Activated gamma-delta T cell treated with Interleukin-2 at 50 U/mL for 16 hours (primary cell): ENCODE measurements around the gene ABCF2.

Source experiments
- DNase-seq: peaks from one replicate; pipeline ENCODE4 v3.0.0-alpha.2; 2020

Gene ABCF2

DNA sequence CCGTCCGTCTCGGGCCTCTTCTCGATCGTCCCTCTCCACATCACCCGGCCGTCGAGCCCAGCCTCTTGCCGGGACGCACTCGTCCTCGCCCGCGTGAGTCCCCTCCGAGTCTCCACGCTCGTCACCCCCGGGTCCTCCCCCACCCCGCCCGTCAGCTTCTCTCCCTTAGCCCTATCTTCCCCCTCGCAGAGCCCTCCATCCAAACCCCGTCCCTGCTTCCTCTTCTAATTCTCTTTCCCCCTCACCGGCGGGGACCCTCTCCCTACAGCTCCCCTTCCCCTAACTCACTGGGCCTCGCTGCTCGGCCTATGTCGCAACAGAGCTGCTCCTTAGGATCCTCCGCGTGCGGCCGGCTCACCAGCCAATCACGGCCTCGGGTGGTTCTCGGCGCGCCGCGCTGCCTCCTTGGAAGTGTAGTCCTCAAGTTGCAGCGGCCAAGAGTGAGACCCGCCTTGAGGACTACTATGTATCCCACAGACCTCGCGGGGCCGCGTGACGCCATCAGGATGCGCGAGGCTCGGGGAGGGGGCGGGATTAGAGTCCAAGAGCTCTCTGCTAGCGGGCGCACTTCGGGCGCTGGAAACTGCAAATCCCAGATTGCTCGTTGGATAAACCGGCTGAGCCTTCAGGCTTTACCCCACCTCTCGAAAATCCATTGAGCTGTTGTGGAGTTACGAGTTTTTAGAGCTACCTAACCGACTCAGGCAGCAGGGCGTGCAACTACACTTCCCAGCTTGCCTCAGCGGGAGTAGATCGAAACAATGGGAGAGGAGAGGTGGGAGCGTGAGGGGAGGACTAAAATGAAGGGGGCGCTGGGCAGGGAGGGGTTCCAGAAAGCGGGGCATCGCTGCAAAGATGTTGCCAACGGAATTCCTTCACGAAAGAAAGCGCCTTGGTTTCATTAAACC is at the start of gene ABCF2:
ABCF2 (minus strand) TSS at position 331 of the 908 bp plus-strand sequence. CDS start 747 bp downstream, outside the sequence.
- peak; percentile 97 for DNase-seq

DNA sequence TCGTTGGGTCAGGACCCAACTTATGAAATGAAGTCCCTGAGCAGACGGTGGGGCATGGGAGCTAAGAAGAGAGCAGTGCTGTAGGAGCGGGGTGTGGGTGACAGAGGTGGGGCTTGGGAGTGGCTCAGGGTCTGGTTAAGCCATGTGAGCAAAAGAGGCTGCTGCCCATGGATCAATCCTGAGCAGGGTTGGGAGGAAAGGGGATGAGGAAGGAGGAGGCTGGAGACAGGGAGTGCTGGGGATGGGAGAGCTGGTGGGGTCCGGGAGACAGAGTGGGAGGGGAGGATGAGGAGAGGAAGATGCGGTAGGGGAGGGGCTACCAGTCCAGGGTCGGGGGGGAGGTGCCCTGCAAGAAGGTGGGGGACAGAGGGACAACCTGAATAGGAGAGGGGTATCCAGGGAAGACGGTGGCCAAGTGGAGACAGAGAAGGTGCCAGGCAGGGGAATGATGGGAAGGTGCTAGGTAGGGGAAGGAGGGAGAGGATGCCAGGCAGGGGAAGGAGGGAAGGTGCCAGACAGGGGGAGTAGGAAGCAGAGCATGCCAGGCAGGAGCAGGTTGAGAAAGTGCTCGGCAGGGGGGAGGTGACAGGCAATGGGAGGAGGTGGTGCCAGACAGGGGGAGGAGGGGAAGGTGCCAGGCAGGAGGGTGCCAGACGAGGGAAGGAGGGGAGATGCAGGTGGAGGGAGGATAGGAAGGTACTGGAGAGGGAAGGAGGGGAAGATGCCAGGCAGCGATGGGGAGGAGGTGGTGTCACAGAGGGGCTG is 49.0 kb upstream of the ABCF2 start:
- DNase-seq, result peak; percentile 11

GRCh38 chr7:151274936-151275812 is 48.2 kb upstream of the ABCF2 start:
- DNase-seq, result no peak

DNA sequence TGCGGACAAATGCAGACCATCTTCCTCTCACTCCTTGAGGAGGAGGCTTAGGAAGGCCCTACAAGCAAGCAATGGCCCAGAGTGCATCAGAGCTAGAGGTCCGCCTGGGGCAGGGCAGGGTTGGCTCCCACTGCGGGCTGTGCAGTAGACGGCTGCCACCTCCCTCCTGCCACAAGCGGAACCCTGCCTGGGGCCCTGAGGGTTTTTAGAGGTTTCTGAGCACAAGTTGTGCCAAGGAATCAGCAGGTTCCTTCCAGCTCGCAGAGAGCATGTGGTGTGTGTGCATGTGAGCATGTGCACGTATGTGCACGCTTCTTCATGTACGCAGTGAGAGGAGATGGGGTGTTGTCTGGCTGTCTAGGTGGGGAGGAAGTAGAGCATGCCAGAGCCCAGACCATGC is 47.4 kb upstream of the ABCF2 start:
- no peak for DNase-seq

- no peak for DNase-seq
These were observed 46.8 kb upstream of the ABCF2 start for GRCh38 chr7:151273651-151274390.

DNA sequence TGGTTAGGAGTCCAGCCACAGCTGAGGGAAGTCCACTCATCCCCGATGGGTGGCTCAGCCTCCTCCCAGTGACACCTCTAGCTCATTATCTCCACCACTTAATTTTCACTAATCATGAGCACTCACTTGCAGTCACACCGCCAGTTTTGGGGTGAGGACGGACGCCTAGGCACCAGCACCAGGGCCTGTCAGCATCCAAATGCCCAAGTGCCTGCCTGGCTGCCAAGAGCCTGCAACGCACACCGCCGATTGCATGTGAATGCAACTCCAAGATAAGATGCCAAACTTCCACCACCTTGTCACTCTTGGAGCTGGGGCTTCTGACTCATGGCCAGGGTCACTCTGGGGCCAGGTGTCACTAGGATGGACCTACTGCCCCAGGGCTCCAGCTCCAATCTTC is 45.9 kb upstream of the ABCF2 start:
- no peak for DNase-seq

GRCh38 chr7:151272405-151272804 is 45.4 kb upstream of the ABCF2 start:
- DNase-seq, result no peak

GRCh38 chr7:151271699-151272355 is 44.8 kb upstream of the ABCF2 start:
- no peak for DNase-seq

GRCh38 chr7:151269511-151269910 is 42.5 kb upstream of the ABCF2 start:
- no peak for DNase-seq

GRCh38 chr7:151265351-151265931 is 38.4 kb upstream of the ABCF2 start:
- no peak for DNase-seq

DNA sequence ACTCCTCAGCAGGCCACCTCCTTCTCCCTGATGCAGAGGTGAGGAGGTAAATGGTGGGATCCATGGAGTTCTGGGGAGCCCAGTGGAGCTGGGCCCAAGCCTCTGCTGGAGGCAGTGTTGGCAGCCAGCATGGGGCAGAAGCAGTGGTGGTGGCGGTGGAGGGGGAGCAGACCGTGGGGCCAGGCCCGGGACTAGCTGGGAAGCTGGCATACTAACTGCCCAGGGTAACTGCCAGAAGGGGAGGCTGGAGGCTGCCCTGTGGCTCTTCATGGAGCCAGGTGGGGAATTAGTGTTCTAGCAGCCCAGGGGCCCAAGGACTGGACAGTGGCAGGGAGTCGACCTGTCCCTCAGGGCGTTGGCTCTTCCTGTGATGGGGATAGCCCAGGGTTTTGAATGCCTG is 37.6 kb upstream of the ABCF2 start:
- DNase-seq, result no peak

DNA sequence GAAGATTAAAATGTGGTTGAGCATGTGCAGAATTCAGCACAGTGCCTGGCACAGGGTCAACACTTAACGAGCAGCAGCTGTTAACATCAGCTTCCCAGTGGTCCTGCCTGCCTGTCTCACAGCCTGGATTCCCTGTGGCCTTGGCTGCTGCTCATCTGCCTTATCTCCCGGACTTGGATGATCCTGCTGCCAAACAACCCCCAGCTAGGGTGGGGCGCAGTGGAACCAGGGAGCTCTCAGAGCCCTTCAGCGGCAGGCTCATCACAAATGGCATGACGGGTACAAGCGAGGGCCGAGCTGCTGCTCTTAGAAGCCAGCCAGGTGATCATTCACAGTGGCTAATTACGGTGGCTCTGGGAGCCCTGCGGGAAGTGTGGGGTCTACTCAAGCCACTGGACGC is 34.5 kb upstream of the ABCF2 start:
- no peak for DNase-seq

- no peak for DNase-seq
These were observed 33.9 kb upstream of the ABCF2 start for GRCh38 chr7:151260883-151261282.

DNA sequence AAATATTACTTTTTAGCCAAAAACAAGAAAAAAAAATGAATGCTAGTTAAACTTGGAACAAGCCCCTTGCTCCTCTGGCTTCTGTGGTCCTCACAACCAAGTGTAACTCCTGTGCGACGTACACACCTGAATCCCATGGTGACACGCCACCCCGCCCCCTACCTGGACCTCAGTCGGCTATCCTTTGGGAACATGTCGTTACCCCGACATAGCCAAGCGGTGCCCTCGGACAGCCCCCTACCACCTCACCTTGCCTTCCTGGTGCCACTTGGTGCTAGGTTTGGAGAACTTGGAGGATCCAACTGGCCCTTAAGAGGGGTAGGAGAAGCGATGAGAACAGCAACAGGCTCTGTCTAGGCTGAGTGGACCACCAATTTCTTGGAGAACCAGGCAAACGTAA is 33.5 kb upstream of the ABCF2 start:
- DNase-seq, result no peak

- no peak for DNase-seq
These were observed 31.0 kb upstream of the ABCF2 start for GRCh38 chr7:151257990-151258389.

DNA sequence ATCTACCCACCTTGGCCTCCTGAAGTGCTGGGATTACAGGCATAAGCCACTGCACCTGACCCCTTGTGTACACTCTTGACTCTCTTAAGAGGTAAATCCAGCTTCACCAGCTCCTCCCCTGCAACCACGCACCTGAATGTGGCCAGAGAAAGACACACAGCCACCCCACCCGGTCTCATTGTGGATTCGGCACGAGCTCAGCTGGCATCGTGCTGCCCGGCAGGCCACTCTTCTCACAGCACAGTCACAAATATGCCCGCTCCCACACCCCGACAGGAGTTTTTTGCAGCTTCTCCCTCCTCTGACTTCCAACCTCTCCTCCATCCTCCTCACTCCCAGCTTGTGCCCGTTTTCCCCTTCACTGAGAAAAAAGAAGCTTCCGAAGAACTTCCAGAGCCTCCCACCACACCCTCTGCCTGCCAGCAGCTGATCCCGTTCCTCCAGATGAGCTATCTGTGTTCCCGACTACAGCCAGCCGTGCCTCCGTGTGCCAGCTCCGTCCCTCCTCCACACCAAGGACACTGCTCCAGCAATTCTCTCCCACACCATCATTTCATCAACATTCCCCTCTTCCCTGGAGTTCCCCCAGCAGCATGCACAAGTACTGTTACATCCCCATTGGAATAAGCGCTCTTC is 29.5 kb upstream of the ABCF2 start:
- DNase-seq, result no peak

GRCh38 chr7:151255390-151255789 is 28.4 kb upstream of the ABCF2 start:
- DNase-seq, result no peak

DNA sequence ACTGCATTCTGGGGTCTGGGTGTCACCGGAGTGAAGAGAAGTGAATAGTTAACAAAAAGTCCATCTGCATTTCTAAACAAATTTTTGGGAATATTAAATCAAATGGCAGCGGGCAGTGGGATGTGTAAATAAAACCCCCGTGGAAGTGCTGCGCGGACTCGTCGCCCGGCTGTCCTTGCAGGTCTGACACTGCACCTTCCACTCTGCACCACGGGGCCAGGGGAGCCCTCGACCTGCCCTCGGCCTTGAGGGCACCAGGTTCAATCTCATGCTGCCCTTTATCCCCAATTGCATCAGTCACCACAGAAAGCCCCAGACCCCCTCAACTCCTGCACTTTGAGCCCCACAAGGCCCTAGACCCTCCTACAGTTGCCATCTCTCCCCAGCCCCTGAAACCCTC is 27.8 kb upstream of the ABCF2 start:
- DNase-seq, result no peak

GRCh38 chr7:151254316-151254715 is 27.3 kb upstream of the ABCF2 start:
- DNase-seq, result no peak

DNA sequence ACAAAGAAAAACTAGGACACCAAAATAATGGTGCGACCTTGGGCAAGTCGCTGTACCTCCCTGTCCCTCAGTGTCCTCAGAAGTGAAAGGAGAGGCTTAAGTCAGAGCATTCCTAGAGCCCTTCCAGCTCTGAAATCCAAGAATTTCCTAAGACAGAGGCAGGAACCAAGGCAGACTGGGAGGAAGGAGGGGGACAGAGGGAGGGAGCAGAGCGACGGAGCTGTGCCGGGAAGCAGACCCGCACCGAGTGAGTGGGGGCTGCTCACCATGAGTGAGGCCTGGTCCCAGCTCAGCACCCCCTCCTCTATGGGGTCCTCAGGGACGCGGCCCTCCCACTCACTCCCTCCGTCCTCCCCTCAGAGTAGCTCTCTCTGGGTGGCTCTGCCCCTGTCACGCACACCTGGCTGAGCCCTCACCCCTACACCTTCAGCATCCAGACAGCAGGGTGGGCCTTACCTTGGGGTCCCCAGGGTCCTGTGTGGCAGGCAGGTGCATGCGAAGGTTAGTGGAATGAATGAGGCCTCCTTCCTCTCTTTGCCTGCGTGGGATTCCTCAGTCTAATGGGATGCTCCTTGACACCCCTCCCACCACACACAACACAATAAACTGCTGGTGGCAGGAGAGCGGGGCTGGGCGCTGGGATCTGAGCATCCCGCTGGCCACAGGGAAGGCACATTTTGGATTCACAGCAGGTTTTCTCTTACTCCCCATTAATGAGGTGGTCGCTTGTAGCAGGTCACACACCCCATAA is 26.1 kb upstream of the ABCF2 start:
- no peak for DNase-seq
